ENCODE measurements around the gene DNAH6.

DNAH6 gene

GRCh38 chr2:84830758-84831500 lies 314.6 kb downstream of the DNAH6 start:
- TF ChIP-seq, protein P1, sequence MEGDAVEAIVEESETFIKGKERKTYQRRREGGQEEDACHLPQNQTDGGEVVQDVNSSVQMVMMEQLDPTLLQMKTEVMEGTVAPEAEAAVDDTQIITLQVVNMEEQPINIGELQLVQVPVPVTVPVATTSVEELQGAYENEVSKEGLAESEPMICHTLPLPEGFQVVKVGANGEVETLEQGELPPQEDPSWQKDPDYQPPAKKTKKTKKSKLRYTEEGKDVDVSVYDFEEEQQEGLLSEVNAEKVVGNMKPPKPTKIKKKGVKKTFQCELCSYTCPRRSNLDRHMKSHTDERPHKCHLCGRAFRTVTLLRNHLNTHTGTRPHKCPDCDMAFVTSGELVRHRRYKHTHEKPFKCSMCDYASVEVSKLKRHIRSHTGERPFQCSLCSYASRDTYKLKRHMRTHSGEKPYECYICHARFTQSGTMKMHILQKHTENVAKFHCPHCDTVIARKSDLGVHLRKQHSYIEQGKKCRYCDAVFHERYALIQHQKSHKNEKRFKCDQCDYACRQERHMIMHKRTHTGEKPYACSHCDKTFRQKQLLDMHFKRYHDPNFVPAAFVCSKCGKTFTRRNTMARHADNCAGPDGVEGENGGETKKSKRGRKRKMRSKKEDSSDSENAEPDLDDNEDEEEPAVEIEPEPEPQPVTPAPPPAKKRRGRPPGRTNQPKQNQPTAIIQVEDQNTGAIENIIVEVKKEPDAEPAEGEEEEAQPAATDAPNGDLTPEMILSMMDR (IDR thresholded peaks at IDR 0.05; ENCODE audit: low read depth, low read length, missing control alignments), result no peak
- no peak overlapping the region for H3K4me3 ChIP-seq (ENCODE audit: low read depth, low read length)
- no peak for DNase-seq (ENCODE audit: low read depth)

- no peak for DNase-seq (ENCODE audit: low read depth)
Observed at GRCh38 chr2:84832772-84833461, 316.6 kb downstream of the DNAH6 start.

DNA sequence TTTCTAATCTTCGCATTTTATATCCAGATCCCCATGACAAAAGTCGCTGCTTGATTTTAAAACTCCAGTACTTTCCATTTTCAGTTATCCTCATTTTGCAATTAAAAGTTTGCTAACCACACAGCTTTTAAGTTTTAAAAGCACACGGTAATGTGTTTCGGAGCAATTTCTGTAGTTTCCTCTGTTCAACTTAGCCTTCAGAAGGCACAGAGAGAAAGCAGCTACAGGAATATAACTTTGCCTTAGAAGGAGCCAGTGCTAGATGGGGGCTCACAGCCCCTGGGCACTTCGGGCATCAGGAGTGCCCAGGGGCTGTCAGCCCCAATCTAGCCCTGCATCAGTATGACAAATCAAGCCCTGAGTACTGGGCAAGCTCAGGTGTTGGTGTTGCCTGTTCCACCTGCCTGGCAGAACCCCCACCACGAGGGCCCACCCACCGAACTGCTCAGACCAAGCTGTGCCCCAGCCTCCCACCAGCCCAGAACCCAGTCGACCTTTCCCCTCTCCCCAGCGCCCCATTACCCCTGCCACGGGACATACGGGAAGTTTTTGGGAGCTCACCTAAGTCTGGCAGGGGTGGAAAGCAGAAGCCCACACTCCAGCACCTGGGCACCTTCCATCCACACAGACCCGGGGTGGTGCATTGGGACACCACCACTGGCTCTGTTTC lies 317.3 kb downstream of the DNAH6 start:
- no peak overlapping the region for H3K4me3 ChIP-seq (ENCODE audit: low read depth, low read length)
- no peak for DNase-seq (ENCODE audit: low read depth)
- TF ChIP-seq, protein P1 (IDR thresholded peaks at IDR 0.05; ENCODE audit: low read depth, low read length, missing control alignments), result no peak

More at GRCh38 chr2:84832772-84833461, 316.6 kb downstream of the DNAH6 start:
- no peak overlapping the region for H3K4me3 ChIP-seq (ENCODE audit: low read depth, low read length)
- TF ChIP-seq, protein P1 (IDR thresholded peaks at IDR 0.05; ENCODE audit: low read depth, low read length, missing control alignments), result no peak

DNA sequence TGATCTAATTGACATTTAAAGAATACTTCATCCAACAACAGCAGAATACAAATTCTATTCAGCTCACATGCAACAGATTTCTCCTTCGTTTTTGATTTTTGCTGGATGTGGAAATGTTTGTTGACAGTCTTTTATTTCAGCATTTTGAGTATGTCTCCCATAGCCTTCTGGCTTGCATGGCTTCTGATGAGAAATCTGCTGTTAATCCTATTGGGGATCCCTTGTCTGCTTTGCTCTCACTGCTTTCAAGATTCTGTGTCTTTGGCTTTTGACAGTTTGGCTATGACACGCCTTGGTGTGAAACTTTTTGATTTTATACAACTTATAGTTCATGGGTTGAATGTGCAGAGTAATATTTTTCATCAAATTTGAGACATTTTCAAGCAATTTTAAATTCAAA lies 319.9 kb downstream of the DNAH6 start:
- no peak overlapping the region for H3K4me3 ChIP-seq (ENCODE audit: low read depth, low read length)
- DNase-seq (ENCODE audit: low read depth), result no peak
- TF ChIP-seq, protein P1 (IDR thresholded peaks at IDR 0.05; ENCODE audit: low read depth, low read length, missing control alignments), result no peak

GRCh38 chr2:84838434-84839145 lies 322.3 kb downstream of the DNAH6 start:
- no peak overlapping the region for H3K4me3 ChIP-seq (ENCODE audit: low read depth, low read length)
- DNase-seq (ENCODE audit: low read depth), result no peak
- TF ChIP-seq, protein P1 (IDR thresholded peaks at IDR 0.05; ENCODE audit: low read depth, low read length, missing control alignments), result no peak

- no peak overlapping the region for H3K4me3 ChIP-seq (ENCODE audit: low read depth, low read length)
- TF ChIP-seq, protein P1 (IDR thresholded peaks at IDR 0.05; ENCODE audit: low read depth, low read length, missing control alignments), result no peak
- no peak for DNase-seq (ENCODE audit: low read depth)
Observed at GRCh38 chr2:84839851-84840250, 323.6 kb downstream of the DNAH6 start.
